PFSK-1 (cell line): ENCODE measurements around the gene CEP104.

ENCODE experiments used
- FOXP2 ChIP-seq: optimal IDR thresholded peaks from 2 replicates; pipeline ENCODE3; 2011; ENCODE audit warnings: borderline replicate concordance, control low read depth, inconsistent platforms; ENCODE audit not compliant: insufficient read depth; ENCODE audit errors: extremely low read length, extremely low read depth
- POLR2AphosphoS5 ChIP-seq: IDR thresholded peaks from 2 replicates; pipeline ENCODE4 v1.6.1; 2012; ENCODE audit warnings: low read depth, mild to moderate bottlenecking, control low read depth, low read length, moderate library complexity
- REST ChIP-seq, 2 experiments: IDR thresholded peaks; 2 replicates each; pipeline versions ENCODE4 v1.6.1 to v1.8.0; 2011 to 2012; ENCODE audit warnings: low read depth in 2 of 2, low read length in 2 of 2, control low read depth in 1 of 2, inconsistent platforms in 1 of 2, mild to moderate bottlenecking in 1 of 2, moderate library complexity in 1 of 2; ENCODE audit not compliant: insufficient read depth in 1 of 2
- SIN3A ChIP-seq: IDR thresholded peaks from 2 replicates; pipeline ENCODE4 v1.6.1; 2012; ENCODE audit warnings: mild to moderate bottlenecking, low read length, moderate library complexity, borderline replicate concordance; ENCODE audit not compliant: insufficient read depth
- TAF1 ChIP-seq: IDR thresholded peaks from 2 replicates; pipeline ENCODE4 v1.6.1; 2012; ENCODE audit warnings: low read length, control low read depth, borderline replicate concordance; ENCODE audit not compliant: insufficient read depth

CEP104 gene

GRCh38 chr1:3895279-3895950 lies 38.4 kb upstream of the CEP104 start:
- TF ChIP-seq REST (IDR thresholded peaks at IDR 0.05; ENCODE audit: insufficient read depth in 1 of 2, low read depth in 2 of 2, low read length in 2 of 2) (no peak), TAF1 (no peak), POLR2AphosphoS5 (no peak), SIN3A (no peak), FOXP2 (no peak)

GRCh38 chr1:3894626-3895278 lies 37.7 kb upstream of the CEP104 start:
- no peak for TF ChIP-seq SIN3A
- no peak for TF ChIP-seq POLR2AphosphoS5
- TF ChIP-seq FOXP2: no peak
- TF ChIP-seq REST (IDR thresholded peaks at IDR 0.05; ENCODE audit: insufficient read depth in 1 of 2, low read depth in 2 of 2, low read length in 2 of 2): no peak
- no peak for TF ChIP-seq TAF1

- TF ChIP-seq FOXP2: no peak
- no peak for TF ChIP-seq SIN3A
- no peak for TF ChIP-seq TAF1
- no peak for TF ChIP-seq REST (IDR thresholded peaks at IDR 0.05; ENCODE audit: insufficient read depth in 1 of 2, low read depth in 2 of 2, low read length in 2 of 2)
- TF ChIP-seq POLR2AphosphoS5: no peak
Measured at GRCh38 chr1:3893190-3893589, 36.2 kb upstream of the CEP104 start.

GRCh38 chr1:3892748-3893147 lies 35.7 kb upstream of the CEP104 start:
- no peak for TF ChIP-seq POLR2AphosphoS5
- no peak for TF ChIP-seq FOXP2
- no peak for TF ChIP-seq SIN3A
- no peak for TF ChIP-seq TAF1
- TF ChIP-seq REST (IDR thresholded peaks at IDR 0.05; ENCODE audit: insufficient read depth in 1 of 2, low read depth in 2 of 2, low read length in 2 of 2): no peak
